ENCODE measurements around the gene ALK. TPM values are rescaled to one million over a fixed set of nuclear protein-coding genes. Genes with fewer than 3 reads are reported as not detected.

ALK gene
- total RNA-seq, 2 donors from 2014 or later, result 0.13 to 0.46 TPM

DNA sequence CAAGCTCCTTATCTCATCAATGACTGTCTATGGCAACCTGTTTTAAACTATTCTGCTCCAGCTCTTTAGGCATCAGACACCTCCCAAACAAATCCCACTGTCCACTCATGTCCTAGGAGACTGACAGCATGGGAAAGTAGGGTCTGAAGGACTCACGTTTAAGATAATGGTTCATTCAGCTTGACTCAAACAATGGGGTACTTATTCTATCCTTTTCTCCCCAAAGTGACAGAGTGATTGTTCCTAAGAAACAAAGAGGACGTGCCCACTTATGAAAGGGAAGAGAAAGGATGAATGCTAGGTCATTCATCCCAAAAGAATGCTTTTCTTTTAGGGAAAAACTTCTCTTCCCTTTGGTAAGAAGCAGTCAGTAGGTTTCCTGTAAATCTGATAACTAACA lies 41.9 kb downstream of the ALK start:
- H3K27ac ChIP-seq (ENCODE audit: low read depth, low read length), result no peak overlapping the region
- no peaks in the 10 kb centered on the region for H3K27me3 ChIP-seq (ENCODE audit: control insufficient read depth, insufficient read depth, low read length, poor library complexity, severe bottlenecking)
- 63 to 65% methylated on average over 2 of the region's 2 CpGs for WGBS, 2 experiments (ENCODE audit: insufficient coverage in 1 of 2, insufficient read length in 1 of 2)
- no peaks in the 10 kb centered on the region for H3K4me1 Mint-ChIP-seq
- H3K4me3 Mint-ChIP-seq, result no peak overlapping the region
- no peaks in the 10 kb centered on the region for H3K9me3 ChIP-seq (ENCODE audit: control insufficient read depth, low read length)
- peaks cover 6% of the 10 kb centered on the region for H3K27me3 Mint-ChIP-seq (ENCODE audit: insufficient read depth)
- TF ChIP-seq, protein P1, sequence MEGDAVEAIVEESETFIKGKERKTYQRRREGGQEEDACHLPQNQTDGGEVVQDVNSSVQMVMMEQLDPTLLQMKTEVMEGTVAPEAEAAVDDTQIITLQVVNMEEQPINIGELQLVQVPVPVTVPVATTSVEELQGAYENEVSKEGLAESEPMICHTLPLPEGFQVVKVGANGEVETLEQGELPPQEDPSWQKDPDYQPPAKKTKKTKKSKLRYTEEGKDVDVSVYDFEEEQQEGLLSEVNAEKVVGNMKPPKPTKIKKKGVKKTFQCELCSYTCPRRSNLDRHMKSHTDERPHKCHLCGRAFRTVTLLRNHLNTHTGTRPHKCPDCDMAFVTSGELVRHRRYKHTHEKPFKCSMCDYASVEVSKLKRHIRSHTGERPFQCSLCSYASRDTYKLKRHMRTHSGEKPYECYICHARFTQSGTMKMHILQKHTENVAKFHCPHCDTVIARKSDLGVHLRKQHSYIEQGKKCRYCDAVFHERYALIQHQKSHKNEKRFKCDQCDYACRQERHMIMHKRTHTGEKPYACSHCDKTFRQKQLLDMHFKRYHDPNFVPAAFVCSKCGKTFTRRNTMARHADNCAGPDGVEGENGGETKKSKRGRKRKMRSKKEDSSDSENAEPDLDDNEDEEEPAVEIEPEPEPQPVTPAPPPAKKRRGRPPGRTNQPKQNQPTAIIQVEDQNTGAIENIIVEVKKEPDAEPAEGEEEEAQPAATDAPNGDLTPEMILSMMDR (conservative IDR thresholded peaks at IDR 0.05), result no peak
- H3K4me3 ChIP-seq (ENCODE audit: low read length), result no peak overlapping the region
- H3K36me3 Mint-ChIP-seq (ENCODE audit: low read depth), result no peaks in the 10 kb centered on the region
- H3K36me3 ChIP-seq (ENCODE audit: control insufficient read depth, insufficient read depth, low read length), result no peaks in the 10 kb centered on the region
- H3K27ac Mint-ChIP-seq, result no peak overlapping the region
- no peak overlapping the region for H3K9ac ChIP-seq (ENCODE audit: extremely low read depth, low read length, poor library complexity, severe bottlenecking)
- no peak for DNase-seq
- H3K9me3 Mint-ChIP-seq, result no peaks in the 10 kb centered on the region
- H3K4me1 ChIP-seq (ENCODE audit: control insufficient read depth, insufficient read depth, low read length), result no peaks in the 10 kb centered on the region

DNA sequence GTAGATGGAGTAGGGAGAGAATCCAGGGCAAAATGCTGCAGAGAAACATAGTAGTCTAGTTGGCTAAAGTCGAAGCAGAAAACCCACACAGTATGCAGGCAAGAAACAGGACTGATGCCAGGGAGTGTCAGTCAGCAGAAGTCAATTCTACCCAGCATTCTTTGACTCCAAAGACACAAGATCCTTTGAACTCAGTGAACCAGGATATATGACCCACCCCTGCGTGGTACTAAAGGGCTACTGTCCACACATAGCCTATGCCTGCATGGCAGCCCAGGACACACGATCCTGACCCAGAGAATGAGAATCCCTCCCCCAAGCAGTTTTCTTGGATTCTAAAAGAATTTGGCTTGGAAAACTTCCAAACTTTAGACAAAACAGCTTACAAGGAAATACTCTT lies 42.5 kb downstream of the ALK start:
- H3K4me3 ChIP-seq (ENCODE audit: low read length), result no peak overlapping the region
- no peak for DNase-seq
- no peaks in the 10 kb centered on the region for H3K9me3 ChIP-seq (ENCODE audit: control insufficient read depth, low read length)
- H3K4me1 Mint-ChIP-seq, result no peaks in the 10 kb centered on the region
- H3K27ac ChIP-seq (ENCODE audit: low read depth, low read length), result no peak overlapping the region
- H3K9me3 Mint-ChIP-seq, result no peaks in the 10 kb centered on the region
- no peaks in the 10 kb centered on the region for H3K36me3 ChIP-seq (ENCODE audit: control insufficient read depth, insufficient read depth, low read length)
- H3K4me3 Mint-ChIP-seq, result no peak overlapping the region
- peaks cover 6% of the 10 kb centered on the region for H3K27me3 Mint-ChIP-seq (ENCODE audit: insufficient read depth)
- H3K9ac ChIP-seq (ENCODE audit: extremely low read depth, low read length, poor library complexity, severe bottlenecking), result no peak overlapping the region
- TF ChIP-seq, protein P1 (conservative IDR thresholded peaks at IDR 0.05), result no peak
- H3K4me1 ChIP-seq (ENCODE audit: control insufficient read depth, insufficient read depth, low read length), result no peaks in the 10 kb centered on the region
- no peaks in the 10 kb centered on the region for H3K36me3 Mint-ChIP-seq (ENCODE audit: low read depth)
- 82 to 89% methylated on average over 3 of the region's 3 CpGs for WGBS, 2 experiments (ENCODE audit: insufficient coverage in 1 of 2, insufficient read length in 1 of 2)
- no peak overlapping the region for H3K27ac Mint-ChIP-seq
- H3K27me3 ChIP-seq (ENCODE audit: control insufficient read depth, insufficient read depth, low read length, poor library complexity, severe bottlenecking), result no peaks in the 10 kb centered on the region

DNA sequence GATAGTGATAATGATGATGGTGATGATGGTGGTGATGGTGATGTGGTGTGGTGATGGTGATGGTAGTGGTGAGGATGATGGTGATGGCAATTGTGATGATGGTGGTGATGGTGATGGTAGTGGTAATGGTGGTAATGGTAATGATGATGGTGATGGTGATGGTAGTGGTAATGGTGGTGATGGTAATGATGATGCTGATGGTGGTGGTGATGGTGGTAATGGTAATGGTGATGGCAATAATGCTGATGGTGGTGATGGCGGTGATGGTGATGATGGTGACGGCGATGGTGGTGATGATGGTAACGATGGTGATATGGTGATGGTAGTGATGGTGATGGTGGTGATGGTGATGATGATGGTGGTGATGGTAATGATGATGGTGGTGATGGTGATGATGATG lies 45.0 kb downstream of the ALK start:
- H3K36me3 Mint-ChIP-seq (ENCODE audit: low read depth), result no peaks in the 10 kb centered on the region
- H3K9me3 Mint-ChIP-seq, result no peaks in the 10 kb centered on the region
- no peak for DNase-seq
- H3K36me3 ChIP-seq (ENCODE audit: control insufficient read depth, insufficient read depth, low read length), result no peaks in the 10 kb centered on the region
- no peak overlapping the region for H3K9ac ChIP-seq (ENCODE audit: extremely low read depth, low read length, poor library complexity, severe bottlenecking)
- TF ChIP-seq, protein P1 (conservative IDR thresholded peaks at IDR 0.05), result no peak
- H3K4me3 ChIP-seq (ENCODE audit: low read length), result no peak overlapping the region
- no peak overlapping the region for H3K27ac ChIP-seq (ENCODE audit: low read depth, low read length)
- no peaks in the 10 kb centered on the region for H3K9me3 ChIP-seq (ENCODE audit: control insufficient read depth, low read length)
- no peaks in the 10 kb centered on the region for H3K27me3 ChIP-seq (ENCODE audit: control insufficient read depth, insufficient read depth, low read length, poor library complexity, severe bottlenecking)
- no peaks in the 10 kb centered on the region for H3K4me1 ChIP-seq (ENCODE audit: control insufficient read depth, insufficient read depth, low read length)
- no peaks in the 10 kb centered on the region for H3K4me1 Mint-ChIP-seq
- H3K4me3 Mint-ChIP-seq, result no peak overlapping the region
- 91 to 94% methylated on average over 4 of the region's 4 CpGs for WGBS, 2 experiments (ENCODE audit: insufficient coverage in 1 of 2, insufficient read length in 1 of 2)
- H3K27ac Mint-ChIP-seq, result no peak overlapping the region
- H3K27me3 Mint-ChIP-seq (ENCODE audit: insufficient read depth), result peaks cover 11% of the 10 kb centered on the region
